Measurements from ENCODE around the gene MRPL41.
"Not testable (repeated sequence)": the region's sequence is repeated elsewhere in the genome, so short reads cannot be mapped to it uniquely, and the experiment has no call there.

MRPL41 gene

DNA sequence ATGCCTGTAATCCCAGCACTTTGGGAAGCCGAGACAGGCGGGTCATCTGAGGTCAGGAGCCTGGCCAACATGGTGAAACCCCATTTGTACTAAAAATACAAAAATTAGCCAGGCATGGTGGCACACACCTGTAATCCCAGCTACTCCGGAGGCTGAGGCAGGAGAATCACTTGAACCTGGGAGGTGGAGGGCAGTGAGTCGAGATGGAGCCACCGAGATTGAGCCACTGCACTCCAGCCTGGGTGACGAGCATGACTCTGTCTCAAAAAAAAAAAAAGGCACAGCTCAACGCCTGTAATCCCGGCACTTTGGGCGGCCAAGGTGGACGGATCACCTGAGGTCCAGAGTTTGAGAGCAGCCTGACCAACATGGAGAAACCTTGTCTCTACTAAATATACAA is 2.0 kb downstream of the MRPL41 start:
- not testable (repeated sequence) for DNase-seq

DNA sequence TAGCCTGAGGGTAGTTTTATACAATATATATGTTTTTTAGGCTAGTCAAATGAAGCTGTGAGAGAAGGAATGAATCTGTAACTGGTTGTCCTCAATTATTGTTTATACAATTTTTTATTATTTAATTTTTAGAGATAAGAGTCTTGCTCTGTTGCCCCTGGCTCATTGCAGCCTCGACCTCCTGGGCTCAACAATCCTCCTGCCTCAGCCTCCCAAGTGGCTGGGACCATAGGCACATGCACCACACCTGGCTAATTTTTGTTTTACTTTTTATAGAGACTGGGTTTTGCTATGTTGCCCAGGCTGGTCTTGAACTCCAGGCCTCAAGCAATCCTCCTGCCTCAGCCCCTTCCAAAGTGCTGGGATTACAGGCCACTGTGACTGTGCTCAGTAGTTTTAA is 2.7 kb downstream of the MRPL41 start:
- DNase-seq = no peak

DNA sequence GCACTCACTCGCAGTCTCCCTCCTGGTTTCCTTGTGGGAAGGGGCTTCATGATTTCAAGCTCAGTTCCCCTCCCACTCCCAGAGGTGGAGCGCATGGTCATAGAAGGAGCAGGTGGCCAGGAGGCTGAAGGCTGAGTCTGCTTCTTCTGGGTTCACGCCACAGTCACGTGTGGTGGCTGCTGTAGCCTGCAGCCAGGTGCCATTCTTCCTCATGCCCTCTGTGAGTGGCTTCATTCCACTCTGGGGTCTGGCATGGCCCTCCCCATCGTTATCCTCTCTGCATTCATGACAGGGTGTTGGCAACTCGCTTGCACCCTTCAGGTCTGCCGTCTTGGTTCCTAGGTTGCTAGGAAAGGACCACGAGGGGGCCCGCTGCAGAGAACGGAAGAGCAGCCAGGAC is 3.5 kb downstream of the MRPL41 start:
- DNase-seq = no peak

DNA sequence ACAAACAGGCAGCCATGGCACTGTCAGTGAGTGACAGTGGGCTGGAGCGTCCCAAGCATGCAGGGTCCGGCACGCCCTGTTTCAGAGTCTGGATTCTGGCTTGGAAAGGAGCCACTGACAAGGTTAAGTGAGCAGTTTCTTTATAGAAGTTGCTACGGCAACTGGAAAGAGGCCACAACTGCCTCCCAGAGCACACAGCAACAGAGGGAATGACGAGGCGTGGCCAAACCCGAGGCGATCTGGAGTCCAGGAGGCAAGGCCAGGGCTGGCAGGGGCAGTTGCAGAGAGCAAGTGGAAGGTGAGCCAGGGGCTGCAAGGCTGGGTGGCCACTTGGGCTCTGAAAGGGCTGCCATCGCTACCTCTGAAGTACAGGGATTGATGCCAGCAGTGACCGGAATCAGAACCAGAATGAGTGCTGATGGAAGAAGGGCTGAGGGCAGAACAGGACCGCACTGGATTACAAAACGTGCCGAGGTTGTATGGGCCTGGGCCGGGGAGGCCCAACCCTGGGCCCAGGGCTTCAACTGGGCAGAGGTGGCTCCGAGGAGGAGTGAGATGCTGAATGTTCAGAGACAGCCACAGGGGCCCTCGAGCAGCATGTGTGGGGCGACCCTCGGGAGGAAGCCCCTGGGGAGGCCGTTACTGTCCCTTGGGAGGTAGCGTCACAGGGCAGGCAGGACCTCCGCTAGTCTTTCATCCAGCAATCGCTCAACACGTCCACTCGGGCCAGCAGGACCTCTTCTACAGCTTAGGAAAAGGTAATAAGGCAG is 4.6 kb downstream of the MRPL41 start:
- DNase-seq = no peak

DNA sequence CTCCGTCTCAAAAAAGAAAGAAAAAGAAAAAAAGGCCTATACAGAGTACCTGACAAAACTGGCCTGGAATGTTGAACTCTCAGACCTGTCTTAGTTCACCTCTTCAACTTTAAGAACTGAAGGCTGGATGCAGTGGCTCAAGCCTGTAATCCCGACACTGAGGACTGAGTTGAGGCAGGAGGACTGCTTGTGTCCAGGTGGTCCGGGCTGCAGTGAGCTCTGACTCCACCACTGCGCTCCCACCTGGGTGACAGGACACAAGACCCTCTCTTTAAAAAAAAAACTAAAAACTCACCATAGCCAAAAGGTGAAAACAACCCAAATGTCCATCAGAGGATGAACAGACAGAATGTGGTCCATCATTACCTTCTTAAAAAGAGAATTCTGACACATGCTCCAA is 6.4 kb downstream of the MRPL41 start:
- DNase-seq = no peak

DNA sequence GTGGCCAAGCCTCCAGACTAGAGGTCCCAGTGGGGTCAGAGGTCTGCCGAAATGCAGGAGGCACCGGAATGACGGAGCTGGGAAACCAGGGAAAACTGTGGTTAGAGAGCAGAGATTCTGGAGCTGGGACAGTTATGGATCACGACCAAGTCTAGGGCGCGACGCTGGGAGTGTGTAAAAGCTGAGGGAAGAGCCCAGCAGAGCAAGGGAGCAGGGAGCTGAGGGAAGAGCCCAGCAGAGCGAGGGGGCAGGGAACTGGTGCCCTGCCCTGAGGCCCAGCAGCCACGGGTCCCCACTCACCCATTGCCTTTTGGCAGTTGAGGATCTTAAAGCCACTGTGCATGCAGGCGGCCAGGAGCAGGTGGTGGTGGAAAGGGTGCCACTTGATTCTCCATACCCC is 12.5 kb downstream of the MRPL41 start:
- DNase-seq = no peak

DNA sequence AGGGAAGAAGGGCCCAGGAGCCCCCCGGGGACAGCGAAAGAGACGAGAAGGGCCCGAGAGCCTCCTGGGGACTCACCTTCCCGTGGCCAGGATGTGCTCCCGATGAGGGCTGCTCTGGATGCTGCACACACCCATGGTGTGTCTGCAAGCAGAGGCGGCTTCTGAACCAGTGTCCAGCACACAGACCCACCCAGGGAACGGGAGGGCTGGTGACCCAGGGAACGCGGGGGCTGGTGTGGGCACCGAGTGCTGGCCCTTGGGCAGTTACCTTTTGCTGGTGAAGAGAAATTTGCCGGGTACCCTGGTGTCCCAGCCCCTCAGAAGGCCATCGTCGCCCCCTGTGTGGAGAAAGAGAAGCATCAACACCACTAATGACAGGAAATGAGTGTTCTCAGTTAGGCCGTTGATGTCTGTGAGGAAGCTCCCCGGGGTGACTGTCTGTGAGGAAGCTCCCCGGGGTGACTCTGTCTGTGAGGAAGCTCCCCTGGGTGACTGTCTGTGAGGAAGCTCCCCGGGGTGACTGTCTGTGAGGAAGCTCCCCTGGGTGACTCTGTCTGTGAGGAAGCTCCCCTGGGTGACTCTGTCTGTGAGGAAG is 13.2 kb downstream of the MRPL41 start:
- DNase-seq = no peak

DNA sequence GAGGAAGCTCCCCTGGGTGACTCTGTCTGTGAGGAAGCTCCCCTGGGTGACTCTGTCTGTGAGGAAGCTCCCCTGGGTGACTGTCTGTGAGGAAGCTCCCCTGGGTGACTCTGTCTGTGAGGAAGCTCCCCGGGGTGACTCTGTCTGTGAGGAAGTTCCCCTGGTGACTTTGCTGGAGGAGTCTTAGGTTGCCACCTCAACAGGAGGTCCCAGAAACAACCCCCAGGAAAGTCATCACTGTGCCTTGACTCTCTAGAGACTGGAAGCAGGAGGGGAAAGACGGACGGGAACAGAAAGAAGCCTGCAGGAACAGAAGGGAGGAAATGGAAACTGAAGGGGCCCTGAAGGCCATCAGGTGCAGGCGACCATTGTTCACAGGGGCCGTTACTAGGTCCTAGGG is 16.8 kb downstream of the MRPL41 start:
- not testable (repeated sequence) for DNase-seq

DNA sequence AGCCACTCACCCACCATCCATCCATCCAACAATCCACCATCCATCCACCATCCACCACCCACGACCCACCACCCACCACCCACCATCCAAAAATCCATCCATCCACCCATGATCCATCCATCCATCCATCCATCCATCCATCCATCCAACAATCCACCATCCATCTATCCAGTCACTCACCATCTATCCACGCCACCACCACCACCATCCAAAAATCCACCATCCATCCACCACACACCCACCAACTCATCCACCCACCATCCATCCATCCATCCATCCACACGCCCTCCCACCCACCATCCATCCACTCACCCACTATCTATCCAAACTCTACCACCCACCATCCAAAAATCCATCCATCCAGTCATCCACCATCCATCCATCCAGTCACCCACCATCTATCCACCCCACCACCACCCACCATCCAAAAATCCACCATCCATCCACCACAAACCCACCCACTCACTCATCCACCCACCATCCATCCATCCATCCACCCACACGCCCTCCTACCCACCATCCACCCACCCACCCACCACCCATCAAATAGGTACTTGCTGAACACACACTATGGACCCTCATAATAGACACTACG is 18.0 kb downstream of the MRPL41 start:
- DNase-seq = no peak

DNA sequence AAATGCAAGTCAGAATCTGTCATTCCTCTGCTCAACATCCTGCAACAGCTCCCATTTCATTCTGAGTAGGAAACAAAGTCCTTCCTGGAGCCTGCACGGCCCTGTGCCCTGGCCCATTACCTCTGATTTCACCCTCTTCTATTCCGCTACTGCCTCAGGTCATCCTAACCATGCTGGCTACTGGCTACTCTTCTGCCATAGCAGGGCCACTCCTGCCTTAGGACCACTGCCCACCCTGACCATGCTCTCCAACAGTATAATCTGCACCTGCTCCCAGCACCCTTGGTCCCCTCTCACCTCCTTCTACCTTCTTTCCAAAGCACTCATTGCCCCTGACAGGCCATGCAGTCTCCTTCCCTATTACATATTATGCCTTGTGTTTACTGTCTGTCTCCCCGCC is 18.9 kb downstream of the MRPL41 start:
- DNase-seq = no peak

DNA sequence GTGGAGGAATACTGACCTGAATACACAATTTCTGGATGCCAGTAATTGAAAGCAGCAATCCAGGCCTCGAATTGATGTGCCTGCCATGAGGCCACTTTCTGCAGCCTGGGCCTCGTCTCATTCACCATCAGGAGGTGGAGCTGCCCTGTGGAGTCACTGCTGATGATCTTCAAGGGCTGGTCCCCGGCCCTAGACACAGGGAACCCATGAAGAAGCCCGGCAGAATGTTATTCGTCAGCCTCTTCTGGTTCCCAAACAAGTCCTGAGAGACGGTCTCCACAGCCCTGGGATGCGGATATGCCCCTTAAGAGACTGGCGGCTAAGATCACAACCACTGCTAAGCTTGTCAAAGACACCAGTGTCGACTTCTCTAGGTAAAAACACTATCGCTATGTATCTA is 22.5 kb downstream of the MRPL41 start:
- DNase-seq = no peak

DNA sequence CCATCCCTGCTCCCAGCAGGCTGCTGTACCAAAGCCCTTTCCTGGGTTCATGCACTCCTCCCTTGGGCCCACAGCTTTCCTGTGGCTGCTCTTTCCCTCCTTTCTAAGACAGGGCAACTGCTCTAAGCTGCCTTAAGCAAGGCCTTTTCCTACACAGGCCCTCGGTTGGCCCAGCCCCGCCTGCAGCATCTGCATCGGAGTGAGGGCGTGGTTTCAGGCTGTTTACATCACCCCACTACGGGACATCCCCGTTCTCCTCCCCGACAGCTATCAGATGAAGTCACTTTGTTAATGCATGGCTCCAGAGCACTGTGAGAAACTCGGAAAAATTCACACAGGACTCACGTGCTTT is 23.7 kb downstream of the MRPL41 start:
- DNase-seq = no peak

DNA sequence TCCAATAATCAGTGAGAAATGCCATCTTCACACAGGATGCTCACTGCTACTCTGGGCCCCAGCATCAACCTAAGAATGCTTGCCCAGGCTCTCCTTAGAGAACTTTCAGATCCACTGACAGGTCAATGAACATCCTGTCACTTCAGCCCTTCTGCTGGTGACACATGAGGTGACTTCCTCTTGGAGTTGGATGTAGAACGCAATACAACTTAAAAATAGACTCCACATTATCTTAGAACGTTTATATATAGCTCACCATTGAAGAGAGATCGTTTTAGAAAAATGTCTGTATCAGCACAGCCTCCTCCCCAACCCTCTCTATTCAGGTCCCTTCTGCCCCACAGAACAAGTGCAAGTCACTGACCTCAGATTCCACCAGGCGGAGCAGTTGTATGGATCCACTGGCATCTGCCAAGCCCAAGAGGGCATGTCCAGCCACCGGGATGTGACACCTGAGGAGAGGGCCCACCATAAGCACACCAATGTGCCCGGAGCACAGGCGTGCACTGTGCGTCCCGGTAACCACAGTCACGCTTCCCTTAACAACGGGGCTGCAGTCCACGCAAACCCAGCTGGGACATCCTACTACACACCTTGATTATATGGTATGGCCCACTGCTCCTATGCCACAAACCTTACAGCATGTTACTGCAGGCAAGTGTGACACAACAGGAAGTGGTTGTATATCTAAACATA is 24.2 kb downstream of the MRPL41 start:
- no peak for DNase-seq

DNA sequence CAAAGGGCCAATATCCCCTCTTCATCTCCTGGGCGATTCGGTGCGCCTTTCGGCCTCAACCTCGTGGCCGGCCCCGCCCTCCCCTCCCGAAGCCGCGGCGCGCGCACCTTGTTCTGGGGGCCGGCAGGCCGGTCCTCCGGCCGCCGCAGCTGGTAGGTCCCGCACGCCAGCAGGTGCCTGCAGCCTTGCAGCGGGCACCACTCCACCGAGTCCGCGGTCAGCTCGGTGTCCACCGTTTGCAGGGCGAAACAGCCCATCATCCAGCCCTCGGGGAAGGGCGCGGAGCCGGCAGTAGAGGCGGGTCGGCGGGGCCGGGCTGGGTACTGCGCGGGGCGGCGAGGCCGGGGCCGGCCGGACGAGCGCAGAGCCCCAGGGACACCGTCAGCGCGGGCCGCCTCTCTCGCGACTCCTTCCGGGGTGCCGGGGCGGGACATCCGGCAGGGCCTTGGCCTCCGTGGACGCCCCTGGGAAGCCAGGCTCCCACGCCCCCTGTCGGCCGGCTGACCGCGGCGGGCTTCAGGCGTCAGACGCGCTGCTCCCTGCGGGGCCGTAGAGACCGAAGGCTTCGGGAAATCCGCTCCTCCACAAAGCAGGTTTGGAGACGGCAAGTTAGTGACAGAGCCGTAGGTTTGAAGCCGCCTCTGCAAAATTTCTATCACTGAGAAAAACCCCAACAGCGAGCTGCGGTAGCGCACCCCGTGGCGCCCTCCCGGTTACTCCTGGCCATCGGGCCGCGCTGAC is 27.0 kb downstream of the MRPL41 start, which contains the start of gene DPH7:
Gene DPH7, minus strand, starts transcription at position 408 of the 741 bp plus-strand sequence. Its CDS starts 148 bp downstream, at position 260.
- peak; percentile 96 to 99 (median 98) for DNase-seq

DNA sequence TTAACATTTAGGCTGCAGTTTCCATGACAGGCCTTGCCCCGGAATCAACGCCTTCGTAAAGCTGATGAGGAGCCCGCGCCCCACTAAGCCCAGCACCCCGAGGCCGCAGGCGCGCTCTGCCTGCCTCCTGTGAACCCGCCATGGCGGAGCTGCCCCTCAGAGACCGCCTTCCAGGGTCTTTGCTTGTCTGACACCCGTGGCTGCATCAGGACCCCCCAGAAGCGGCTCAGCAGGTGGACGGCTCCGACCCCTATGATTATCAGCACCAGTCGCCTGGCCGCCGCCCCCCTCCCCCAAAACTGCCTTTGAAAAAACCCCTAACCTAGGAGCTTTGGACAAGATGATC is 27.6 kb downstream of the MRPL41 start:
- no peak for DNase-seq

DNA sequence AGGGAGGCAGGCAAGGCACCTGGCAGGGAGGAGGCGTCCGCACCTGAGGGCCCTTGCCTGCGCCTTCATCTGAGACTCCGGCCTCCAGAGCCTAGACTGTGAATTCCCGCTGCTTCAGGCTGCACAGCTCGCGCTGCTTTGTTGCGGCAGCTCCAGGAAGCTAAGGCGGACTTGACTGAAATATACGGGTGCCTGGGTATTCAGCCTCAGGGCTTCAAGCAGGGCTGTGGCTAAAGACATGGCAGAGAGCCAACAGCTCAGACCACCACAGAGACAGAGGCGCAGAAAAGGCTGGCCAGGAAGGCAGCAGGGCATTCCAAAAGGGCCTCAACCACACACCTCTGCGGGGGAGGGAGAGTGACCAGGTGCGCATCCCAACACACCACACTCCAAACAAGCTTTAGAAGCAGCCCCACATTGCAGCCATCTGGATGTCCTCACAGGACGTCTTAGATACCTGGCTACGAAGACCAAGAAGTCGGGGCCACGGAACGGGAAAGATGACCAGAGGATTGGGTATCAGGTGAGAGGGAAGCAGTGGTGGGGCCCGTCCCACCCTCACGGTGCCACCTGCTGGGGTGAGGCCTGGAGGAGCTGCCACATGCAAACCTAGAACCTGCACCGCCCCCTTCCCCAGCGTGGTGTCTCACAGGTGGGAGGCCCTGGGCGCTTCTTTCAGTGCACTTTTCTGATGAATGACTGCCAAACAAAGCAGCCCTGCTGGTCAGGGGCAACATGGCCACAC is 28.7 kb downstream of the MRPL41 start:
- no peak for DNase-seq

DNA sequence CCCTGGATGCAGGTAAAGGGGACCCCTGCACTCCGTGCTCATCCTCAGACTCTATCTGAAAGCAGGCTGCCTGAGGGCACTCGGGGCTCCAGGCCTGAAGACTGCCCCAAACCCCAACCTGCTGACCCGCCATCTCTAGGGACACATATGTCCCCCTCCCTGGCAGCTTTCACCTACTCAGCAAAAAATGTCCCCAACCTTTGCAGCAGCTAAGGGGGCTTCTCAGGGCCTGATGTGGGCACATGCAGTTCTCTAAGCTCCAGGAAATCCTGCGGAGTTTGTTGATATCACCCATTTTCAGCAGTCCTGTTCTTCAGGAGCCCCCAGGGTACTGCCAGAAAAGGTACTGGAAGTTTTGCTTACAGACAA is 29.3 kb downstream of the MRPL41 start:
- DNase-seq = no peak

DNA sequence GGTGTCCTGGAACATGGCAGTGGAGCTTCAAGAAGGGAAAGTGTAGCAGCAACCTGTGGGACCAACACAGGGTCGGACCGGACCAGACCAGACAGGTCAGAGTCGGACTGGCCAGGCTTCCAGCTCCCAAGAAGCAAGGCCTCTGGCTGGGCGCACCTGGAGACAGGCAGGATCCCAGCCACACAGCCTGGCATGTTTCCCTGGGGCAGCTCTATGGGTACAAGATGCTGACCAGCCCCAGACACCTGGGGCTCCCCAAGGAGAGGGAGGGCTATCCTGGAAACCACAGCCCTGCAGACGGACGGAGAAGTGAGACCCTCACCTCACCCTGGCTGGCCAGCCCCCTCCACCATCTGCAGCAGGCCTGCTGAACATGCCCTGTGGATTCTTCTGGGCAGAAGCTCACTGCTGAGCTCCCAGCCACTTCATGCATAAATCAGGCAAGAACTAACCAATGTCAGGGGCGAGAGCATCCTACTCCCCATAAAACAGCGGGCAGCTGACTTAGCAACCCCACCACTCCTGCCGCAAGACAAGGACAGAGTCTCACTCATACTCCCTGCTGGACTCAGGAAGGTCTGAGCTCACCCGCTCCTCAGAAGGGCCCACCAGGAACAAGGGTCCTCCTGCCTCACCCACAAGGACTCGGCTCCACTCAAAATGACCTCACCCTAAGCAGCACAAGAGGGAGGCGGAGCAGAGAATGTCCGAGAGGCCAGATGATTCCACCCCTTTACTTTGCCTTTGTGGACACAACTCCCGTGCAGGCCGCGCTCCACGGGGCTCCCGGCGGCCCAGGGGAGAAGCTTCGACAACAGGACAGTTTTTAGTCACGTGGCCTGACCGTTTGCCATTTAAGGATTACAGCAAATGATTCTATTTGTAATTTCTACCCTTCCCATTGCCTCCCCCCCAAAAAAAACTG is 29.9 kb downstream of the MRPL41 start:
- DNase-seq = no peak

DNA sequence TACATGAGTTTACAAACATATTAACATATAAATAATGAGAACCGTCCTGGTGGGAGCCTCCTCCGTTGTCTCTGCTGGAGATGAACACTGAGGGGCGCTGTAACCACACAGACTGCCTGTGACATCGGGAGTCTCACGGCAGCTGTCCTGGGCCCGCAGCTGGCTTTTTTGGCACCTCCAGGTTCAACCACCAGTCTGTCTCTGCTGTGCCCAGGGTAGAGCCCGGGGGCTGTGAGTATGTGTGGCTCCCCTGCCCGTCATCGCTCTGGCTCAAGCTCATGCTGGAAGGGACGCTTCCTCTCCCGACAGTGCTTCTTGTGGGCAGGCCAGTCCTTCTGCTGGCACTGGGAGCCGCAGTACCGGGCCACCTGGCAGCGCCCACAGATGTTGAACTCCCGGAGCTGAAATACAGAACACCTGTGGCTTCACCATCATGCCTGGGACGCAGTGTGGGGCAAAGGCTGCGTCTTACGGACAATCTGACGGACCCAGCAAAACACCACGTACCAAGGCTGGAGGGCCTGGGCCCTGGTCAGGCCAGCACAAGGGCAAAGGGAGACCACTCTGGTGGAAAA is 30.7 kb downstream of the MRPL41 start:
- peak in 3 of 4 experiments; percentile 33 to 60 (median 42) for DNase-seq

DNA sequence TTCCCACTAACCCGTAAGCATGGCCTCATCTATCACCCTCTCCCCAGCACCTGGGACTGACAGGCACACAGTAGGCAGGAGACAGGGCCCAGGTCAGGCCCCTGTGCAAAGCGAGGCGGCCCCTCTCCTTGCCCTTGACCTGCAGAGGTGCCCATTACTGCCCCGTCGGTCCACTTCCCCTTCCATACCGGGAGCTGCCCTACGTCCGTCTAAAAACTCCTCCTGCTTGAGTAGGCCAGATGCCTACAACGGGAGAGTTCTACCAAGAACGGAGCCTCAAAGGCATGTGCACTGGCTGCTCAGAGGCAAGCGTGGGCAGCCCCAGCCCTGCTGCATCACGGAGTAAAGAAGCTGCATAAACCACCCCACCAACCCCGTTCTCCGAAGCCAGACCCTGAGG is 31.7 kb downstream of the MRPL41 start:
- no peak for DNase-seq

DNA sequence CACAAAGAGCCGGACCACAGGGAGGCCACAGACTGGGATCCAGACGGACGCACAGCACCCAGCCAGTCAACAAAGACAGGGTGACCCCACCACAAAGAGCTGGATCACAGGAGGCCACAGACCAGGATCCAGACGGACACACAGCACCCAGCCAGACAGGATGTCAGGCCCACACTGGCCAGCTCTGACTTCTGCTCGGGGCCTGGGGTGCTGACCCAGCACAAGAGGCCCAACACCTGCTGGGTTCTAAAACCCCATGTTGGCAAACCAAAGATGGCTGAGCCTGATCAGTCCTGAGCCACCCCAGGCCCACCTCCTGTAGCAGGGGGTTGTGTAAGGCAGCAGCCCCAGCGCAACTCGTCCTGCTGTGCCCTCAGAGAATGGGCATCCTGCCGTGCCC is 32.3 kb downstream of the MRPL41 start:
- DNase-seq = no peak
